GM18861 (cell line): Measurements from ENCODE around the gene LMOD3.

ENCODE experiments used
- ATAC-seq: cut with Tn5 transposase; IDR thresholded peaks from one replicate; pipeline ENCODE4 v1.9.1; 2021; ENCODE audit not compliant: unreplicated experiment

The LMOD3 gene

DNA sequence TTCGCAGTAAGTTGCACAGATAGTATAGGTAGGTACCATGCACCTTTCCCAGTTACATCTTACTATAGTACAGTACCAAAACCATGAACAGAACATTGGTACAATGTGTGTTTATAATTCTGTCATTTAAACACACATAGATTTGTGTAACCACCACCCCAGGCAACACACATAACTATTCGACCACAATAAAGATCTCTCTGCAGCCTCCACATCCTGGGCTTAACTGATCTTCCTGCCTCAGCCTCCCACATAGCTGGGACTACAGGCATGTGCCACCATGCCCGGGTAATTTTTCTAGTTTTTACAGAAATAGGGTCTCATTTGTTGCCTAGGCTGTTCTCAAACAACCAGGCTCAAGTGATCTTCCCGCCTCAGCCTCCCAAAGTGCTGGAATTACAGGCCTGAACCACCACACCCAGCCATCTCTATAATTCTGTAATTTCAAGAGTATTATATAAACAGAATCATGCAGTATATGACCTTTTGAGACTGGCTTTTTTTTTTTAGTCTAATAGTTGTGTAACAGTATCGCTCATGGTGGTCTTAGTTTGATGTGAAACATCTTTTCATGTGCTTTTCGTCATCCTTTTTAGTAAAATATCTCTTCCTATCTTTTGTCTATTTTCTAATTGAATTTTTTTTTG is 57.0 kb downstream of the LMOD3 start:
- ATAC-seq: no peak

DNA sequence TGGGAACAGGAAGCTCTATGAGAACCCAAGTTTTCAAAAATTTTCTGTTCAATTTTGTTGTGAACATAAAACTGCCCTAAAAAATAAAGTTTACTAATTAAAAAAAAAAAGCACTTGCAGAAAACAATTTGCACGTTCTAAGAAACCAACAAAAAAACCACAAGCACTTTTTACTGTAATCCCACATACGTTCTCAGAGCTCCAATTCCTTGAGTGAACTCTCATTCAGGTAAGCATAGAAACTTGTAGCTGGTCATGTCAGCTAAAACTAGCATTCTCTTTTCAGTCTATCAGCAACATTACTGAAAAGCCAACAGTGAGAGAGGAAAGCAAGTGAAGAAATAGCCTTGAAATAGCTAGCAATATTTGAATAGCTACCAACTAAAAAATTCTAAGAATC is 58.8 kb downstream of the LMOD3 start:
- ATAC-seq: no peak

DNA sequence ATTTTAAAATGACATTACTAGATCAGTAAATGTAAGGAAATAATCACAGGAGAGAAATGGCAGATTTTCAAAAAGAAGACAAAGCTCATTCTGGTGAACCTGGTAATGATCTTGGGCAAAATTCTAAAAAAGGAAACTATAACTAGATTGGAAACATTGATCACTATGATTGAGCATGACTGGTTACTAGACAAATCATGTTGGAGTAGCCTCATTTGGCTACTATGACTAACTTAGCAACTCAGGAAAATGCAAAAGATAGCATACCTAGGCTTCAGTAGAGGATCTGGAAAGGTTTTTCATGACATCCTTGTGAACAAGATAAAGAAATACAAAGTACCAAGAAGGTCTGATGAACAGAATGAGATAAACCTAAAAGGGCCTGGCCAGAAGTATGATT is 62.7 kb downstream of the LMOD3 start:
- ATAC-seq: no peak

DNA sequence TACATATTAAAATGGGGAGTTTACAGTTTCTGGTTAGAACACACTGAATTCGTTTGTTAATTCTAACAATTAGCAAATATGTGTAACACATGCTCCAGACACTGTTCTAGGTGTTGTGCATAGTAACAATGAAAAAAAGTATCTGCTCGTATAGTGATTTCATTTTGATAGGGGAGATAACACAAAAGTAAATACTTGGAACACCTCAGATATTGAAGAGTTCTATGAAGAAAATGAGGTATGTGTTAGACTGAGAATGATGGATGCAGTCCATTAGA is 63.5 kb downstream of the LMOD3 start:
- ATAC-seq: no peak

DNA sequence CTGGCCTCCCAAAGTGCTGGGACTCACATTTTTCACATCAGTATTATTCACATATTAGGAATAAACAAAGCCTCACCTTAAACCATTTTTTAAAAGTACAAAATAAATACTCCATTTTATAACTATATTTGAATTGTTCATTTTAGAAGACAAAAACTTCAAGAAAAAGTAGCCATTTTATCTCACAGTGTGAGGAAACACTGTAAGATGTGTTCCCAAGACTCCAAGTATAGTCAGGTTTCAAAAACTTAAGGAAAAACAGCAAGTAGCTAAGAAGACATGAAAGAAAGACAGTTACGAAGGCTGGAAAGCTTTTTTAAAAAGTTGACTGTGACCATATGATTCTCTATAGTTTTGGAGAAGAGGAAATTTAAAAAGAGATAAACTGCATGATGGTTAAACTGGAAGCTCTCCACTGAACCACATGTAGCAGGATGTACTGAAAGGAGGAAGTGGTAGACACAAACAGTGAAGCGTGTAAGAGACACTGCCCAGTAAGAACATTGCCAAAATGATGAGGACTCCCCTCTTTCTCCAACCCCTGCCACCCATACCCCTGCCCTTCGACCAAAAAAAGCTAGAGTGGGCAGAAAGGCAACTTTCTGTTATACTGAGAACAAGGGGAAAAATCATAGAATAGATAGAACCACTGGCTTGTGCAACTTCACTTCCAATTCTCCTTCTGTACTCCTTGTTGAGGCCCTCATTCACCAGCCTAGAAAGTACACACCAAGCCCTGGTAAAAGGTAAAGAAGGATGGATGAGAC is 64.0 kb downstream of the LMOD3 start:
- ATAC-seq: peak; percentile 99
